ENCODE data around the gene RUFY4.

- TF ChIP-seq POLR2A (conservative IDR thresholded peaks at IDR 0.05): no peak
- no peak for TF ChIP-seq DEAF1 (CRISPR knock-in tag; IDR thresholded peaks at IDR 0.05)
- TF ChIP-seq NR2C2 (CRISPR knock-in tag; IDR thresholded peaks at IDR 0.05): no peak
- no peak for TF ChIP-seq NR2C2 (tag; IDR thresholded peaks at IDR 0.05)
- TF ChIP-seq HDAC1 (IDR thresholded peaks at IDR 0.05): no peak
- no peak for TF ChIP-seq MTA3 (IDR thresholded peaks at IDR 0.05; ENCODE audit: borderline replicate concordance)
- no peak for TF ChIP-seq TEAD4 (IDR thresholded peaks at IDR 0.05; ENCODE audit: low read length)
- no peak for TF ChIP-seq TEAD4 (CRISPR knock-in tag; IDR thresholded peaks at IDR 0.05; ENCODE audit: borderline replicate concordance)
- TF ChIP-seq MYC (IDR thresholded peaks at IDR 0.05; ENCODE audit: low read depth, low read length): no peak
- no peak for TF ChIP-seq MYC (CRISPR knock-in tag; IDR thresholded peaks at IDR 0.05; ENCODE audit: borderline replicate concordance, low read depth)
- no peak for TF ChIP-seq ZNF184 (CRISPR knock-in tag; IDR thresholded peaks at IDR 0.05)
- no peak for TF ChIP-seq ZNF280B (CRISPR knock-in tag; IDR thresholded peaks at IDR 0.05)
- no peak for TF ChIP-seq HOXB6 (CRISPR knock-in tag; IDR thresholded peaks at IDR 0.05; ENCODE audit: borderline replicate concordance)
- no peak for TF ChIP-seq ZNF57 (CRISPR knock-in tag; IDR thresholded peaks at IDR 0.05)
- no peak for TF ChIP-seq NFIC (IDR thresholded peaks at IDR 0.05)
Observed at GRCh38 chr2:218070587-218070986, 1.5 kb downstream of the RUFY4 start.

Data from K562 (cell line).